ENCODE measurements around the gene LAPTM5. TPM values are rescaled to one million over a fixed set of nuclear protein-coding genes. Genes with fewer than 3 reads are reported as not detected.

LAPTM5 gene
- total and polyA plus RNA-seq, 4 donors, result 18.0 to 46.2 (median 28.1) TPM

DNA sequence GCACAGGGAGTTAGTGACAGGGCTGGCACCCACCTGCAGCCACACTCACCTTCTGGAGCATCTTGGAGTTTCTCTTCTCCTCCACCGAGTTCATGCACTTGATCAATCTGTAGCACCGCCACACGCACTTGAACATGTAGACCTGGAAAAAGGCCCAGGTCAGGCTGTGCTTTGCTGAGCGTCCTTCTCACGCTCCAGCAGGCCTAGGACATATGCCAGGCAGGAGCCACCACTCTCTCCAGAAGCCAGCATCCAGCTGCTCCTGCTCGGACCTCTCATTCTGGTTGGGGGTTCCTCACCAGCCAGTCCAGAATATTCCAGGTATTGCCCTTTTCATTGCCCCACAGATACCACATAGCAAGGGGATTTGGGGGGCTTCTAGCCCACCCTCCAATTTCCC lies 22.4 kb downstream of the LAPTM5 start:
- Histone ChIP-seq H3K4me3 (ENCODE audit: low read depth in 1 of 3, low read length in 3 of 3) (no peak overlapping the region), H3K27ac (ENCODE audit: low read depth in 1 of 2, low read length in 2 of 2) (no peak overlapping the region), H3K27me3 (ENCODE audit: control insufficient read depth in 4 of 4, insufficient read depth in 4 of 4, low read length in 3 of 4) (no peaks in the 10 kb centered on the region), H3K36me3 (ENCODE audit: control insufficient read depth in 4 of 4, insufficient read depth in 3 of 4, low read depth in 1 of 4, low read length in 3 of 4) (peaks cover 3 to 22% (median 11%) of the 10 kb centered on the region in 4 donors), H3K9ac (ENCODE audit: low read depth in 1 of 2, low read length in 2 of 2) (no peak overlapping the region), H3K9me3 (ENCODE audit: control insufficient read depth in 4 of 4, low read length in 3 of 4) (no peaks in the 10 kb centered on the region), H3K4me1 (ENCODE audit: control insufficient read depth in 4 of 4, insufficient read depth in 4 of 4, low read length in 3 of 4) (no peaks in the 10 kb centered on the region)
- TF ChIP-seq SP1 (IDR thresholded peaks at IDR 0.05), result no peak
- TF ChIP-seq, protein P1, sequence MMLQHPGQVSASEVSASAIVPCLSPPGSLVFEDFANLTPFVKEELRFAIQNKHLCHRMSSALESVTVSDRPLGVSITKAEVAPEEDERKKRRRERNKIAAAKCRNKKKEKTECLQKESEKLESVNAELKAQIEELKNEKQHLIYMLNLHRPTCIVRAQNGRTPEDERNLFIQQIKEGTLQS (IDR thresholded peaks at IDR 0.05), result no peak
- TF ChIP-seq YY1 (IDR thresholded peaks at IDR 0.05), result no peak
- 94% methylated on average over 6 of the region's 6 CpGs for WGBS
- DNase-seq (ENCODE audit: low spot score), result no peak

- TF ChIP-seq HNF4G (IDR thresholded peaks at IDR 0.05) (no peak), NR2F2 (IDR thresholded peaks at IDR 0.05) (no peak), EGR1 (IDR thresholded peaks at IDR 0.05; ENCODE audit: low read depth in 2 of 2) (no peak)
- Histone ChIP-seq H3K36me3 (ENCODE audit: control insufficient read depth in 4 of 4, insufficient read depth in 3 of 4, low read depth in 1 of 4, low read length in 3 of 4) (peaks cover 3 to 22% (median 11%) of the 10 kb centered on the region in 4 donors), H3K9ac (ENCODE audit: low read depth in 1 of 2, low read length in 2 of 2) (no peak overlapping the region), H3K27me3 (ENCODE audit: control insufficient read depth in 4 of 4, insufficient read depth in 4 of 4, low read length in 3 of 4) (no peaks in the 10 kb centered on the region), H3K9me3 (ENCODE audit: control insufficient read depth in 4 of 4, low read length in 3 of 4) (no peaks in the 10 kb centered on the region), H3K4me3 (ENCODE audit: low read depth in 1 of 3, low read length in 3 of 3) (no peak overlapping the region), H3K4me1 (ENCODE audit: control insufficient read depth in 4 of 4, insufficient read depth in 4 of 4, low read length in 3 of 4) (no peaks in the 10 kb centered on the region), H3K27ac (ENCODE audit: low read depth in 1 of 2, low read length in 2 of 2) (no peak overlapping the region)
- no peak for DNase-seq (ENCODE audit: low spot score)
- WGBS, result 97% methylated on average over 4 of the region's 4 CpGs
Observed at GRCh38 chr1:30734580-30734979, 23.0 kb downstream of the LAPTM5 start.

GRCh38 chr1:30734106-30734505 lies 23.5 kb downstream of the LAPTM5 start:
- H3K36me3 ChIP-seq (ENCODE audit: control insufficient read depth in 4 of 4, insufficient read depth in 3 of 4, low read depth in 1 of 4, low read length in 3 of 4), result peaks cover 2 to 22% (median 11%) of the 10 kb centered on the region in 4 donors
- H3K9me3 ChIP-seq (ENCODE audit: control insufficient read depth in 4 of 4, low read length in 3 of 4), result no peaks in the 10 kb centered on the region
- 94% methylated on average over 4 of the region's 4 CpGs for WGBS
- H3K27me3 ChIP-seq (ENCODE audit: control insufficient read depth in 4 of 4, insufficient read depth in 4 of 4, low read length in 3 of 4), result no peaks in the 10 kb centered on the region
- H3K27ac ChIP-seq (ENCODE audit: low read depth in 1 of 2, low read length in 2 of 2), result no peak overlapping the region
- H3K9ac ChIP-seq (ENCODE audit: low read depth in 1 of 2, low read length in 2 of 2), result no peak overlapping the region
- no peak overlapping the region for H3K4me3 ChIP-seq (ENCODE audit: low read depth in 1 of 3, low read length in 3 of 3)
- TF ChIP-seq JUND (IDR thresholded peaks at IDR 0.05), result no peak
- TF ChIP-seq TAF1 (conservative IDR thresholded peaks at IDR 0.05), result no peak
- no peak for TF ChIP-seq GABPA (IDR thresholded peaks at IDR 0.05 in 1 of 2, conservative IDR thresholded peaks at IDR 0.05 in 1 of 2)
- no peak for TF ChIP-seq NR2F2 (IDR thresholded peaks at IDR 0.05)
- TF ChIP-seq, protein P2, sequence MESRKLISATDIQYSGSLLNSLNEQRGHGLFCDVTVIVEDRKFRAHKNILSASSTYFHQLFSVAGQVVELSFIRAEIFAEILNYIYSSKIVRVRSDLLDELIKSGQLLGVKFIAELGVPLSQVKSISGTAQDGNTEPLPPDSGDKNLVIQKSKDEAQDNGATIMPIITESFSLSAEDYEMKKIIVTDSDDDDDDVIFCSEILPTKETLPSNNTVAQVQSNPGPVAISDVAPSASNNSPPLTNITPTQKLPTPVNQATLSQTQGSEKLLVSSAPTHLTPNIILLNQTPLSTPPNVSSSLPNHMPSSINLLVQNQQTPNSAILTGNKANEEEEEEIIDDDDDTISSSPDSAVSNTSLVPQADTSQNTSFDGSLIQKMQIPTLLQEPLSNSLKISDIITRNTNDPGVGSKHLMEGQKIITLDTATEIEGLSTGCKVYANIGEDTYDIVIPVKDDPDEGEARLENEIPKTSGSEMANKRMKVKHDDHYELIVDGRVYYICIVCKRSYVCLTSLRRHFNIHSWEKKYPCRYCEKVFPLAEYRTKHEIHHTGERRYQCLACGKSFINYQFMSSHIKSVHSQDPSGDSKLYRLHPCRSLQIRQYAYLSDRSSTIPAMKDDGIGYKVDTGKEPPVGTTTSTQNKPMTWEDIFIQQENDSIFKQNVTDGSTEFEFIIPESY (IDR thresholded peaks at IDR 0.05), result no peak
- DNase-seq (ENCODE audit: low spot score), result no peak
- H3K4me1 ChIP-seq (ENCODE audit: control insufficient read depth in 4 of 4, insufficient read depth in 4 of 4, low read length in 3 of 4), result no peaks in the 10 kb centered on the region

- no peak for DNase-seq (ENCODE audit: low spot score)
- TF ChIP-seq, protein P3, sequence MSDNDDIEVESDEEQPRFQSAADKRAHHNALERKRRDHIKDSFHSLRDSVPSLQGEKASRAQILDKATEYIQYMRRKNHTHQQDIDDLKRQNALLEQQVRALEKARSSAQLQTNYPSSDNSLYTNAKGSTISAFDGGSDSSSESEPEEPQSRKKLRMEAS (IDR thresholded peaks at IDR 0.05), result no peak
- TF ChIP-seq FOXA1 (IDR thresholded peaks at IDR 0.05) (no peak), RXRA (IDR thresholded peaks at IDR 0.05) (no peak), SP1 (IDR thresholded peaks at IDR 0.05) (no peak), EGR1 (IDR thresholded peaks at IDR 0.05; ENCODE audit: low read depth in 2 of 2) (no peak), REST (IDR thresholded peaks at IDR 0.05) (no peak), GABPA (IDR thresholded peaks at IDR 0.05 in 1 of 2, conservative IDR thresholded peaks at IDR 0.05 in 1 of 2) (no peak), JUND (IDR thresholded peaks at IDR 0.05) (no peak), YY1 (IDR thresholded peaks at IDR 0.05) (no peak), HNF4G (IDR thresholded peaks at IDR 0.05) (no peak)
- TF ChIP-seq, protein P1 (IDR thresholded peaks at IDR 0.05), result no peak
- TF ChIP-seq, protein P4, sequence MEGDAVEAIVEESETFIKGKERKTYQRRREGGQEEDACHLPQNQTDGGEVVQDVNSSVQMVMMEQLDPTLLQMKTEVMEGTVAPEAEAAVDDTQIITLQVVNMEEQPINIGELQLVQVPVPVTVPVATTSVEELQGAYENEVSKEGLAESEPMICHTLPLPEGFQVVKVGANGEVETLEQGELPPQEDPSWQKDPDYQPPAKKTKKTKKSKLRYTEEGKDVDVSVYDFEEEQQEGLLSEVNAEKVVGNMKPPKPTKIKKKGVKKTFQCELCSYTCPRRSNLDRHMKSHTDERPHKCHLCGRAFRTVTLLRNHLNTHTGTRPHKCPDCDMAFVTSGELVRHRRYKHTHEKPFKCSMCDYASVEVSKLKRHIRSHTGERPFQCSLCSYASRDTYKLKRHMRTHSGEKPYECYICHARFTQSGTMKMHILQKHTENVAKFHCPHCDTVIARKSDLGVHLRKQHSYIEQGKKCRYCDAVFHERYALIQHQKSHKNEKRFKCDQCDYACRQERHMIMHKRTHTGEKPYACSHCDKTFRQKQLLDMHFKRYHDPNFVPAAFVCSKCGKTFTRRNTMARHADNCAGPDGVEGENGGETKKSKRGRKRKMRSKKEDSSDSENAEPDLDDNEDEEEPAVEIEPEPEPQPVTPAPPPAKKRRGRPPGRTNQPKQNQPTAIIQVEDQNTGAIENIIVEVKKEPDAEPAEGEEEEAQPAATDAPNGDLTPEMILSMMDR (IDR thresholded peaks at IDR 0.05; ENCODE audit: low read depth, low read length, missing input control), result no peak
Observed at GRCh38 chr1:30733493-30733892, 24.1 kb downstream of the LAPTM5 start.

More at GRCh38 chr1:30733493-30733892, 24.1 kb downstream of the LAPTM5 start:
- Histone ChIP-seq H3K4me1 (ENCODE audit: control insufficient read depth in 4 of 4, insufficient read depth in 4 of 4, low read length in 3 of 4) (no peaks in the 10 kb centered on the region), H3K9me3 (ENCODE audit: control insufficient read depth in 4 of 4, low read length in 3 of 4) (no peaks in the 10 kb centered on the region), H3K36me3 (ENCODE audit: control insufficient read depth in 4 of 4, insufficient read depth in 3 of 4, low read depth in 1 of 4, low read length in 3 of 4) (peaks cover 1 to 17% (median 10%) of the 10 kb centered on the region in 4 donors), H3K27ac (ENCODE audit: low read depth in 1 of 2, low read length in 2 of 2) (no peak overlapping the region), H3K27me3 (ENCODE audit: control insufficient read depth in 4 of 4, insufficient read depth in 4 of 4, low read length in 3 of 4) (no peaks in the 10 kb centered on the region), H3K9ac (ENCODE audit: low read depth in 1 of 2, low read length in 2 of 2) (no peak overlapping the region), H3K4me3 (ENCODE audit: low read depth in 1 of 3, low read length in 3 of 3) (no peak overlapping the region)
- 92% methylated on average over 8 of the region's 8 CpGs for WGBS
